ENCODE results near the gene ATP6V0A1. TPM values are rescaled to one million over a fixed set of nuclear protein-coding genes. Genes with fewer than 3 reads are reported as not detected.

ATP6V0A1 gene
- 100 to 1,000 TPM in 3 of 5 donors, 10 to 100 TPM in 2; 61.7 to 435 (median 123) TPM for total RNA-seq
- polyA plus RNA-seq = 10 to 100 TPM; 13.1 to 24.5 (median 13.2) TPM
- long read RNA-seq, donor 1, full-length matches to known transcripts = 17 of 17 reads
- long read RNA-seq, donor 1, partial matches to known transcripts = 0 of 17 reads
- long read RNA-seq, donor 1, other reads (novel, unspliced or antisense) = 0 of 17 reads
- long read RNA-seq, donor 2, full-length matches to known transcripts = 14 of 14 reads
- long read RNA-seq, donor 2, partial matches to known transcripts = 0 of 14 reads
- long read RNA-seq, donor 2, other reads (novel, unspliced or antisense) = 0 of 14 reads
- long read RNA-seq, donor 3, full-length matches to known transcripts = 15 of 15 reads
- long read RNA-seq, donor 3, partial matches to known transcripts = 0 of 15 reads
- long read RNA-seq, donor 3, other reads (novel, unspliced or antisense) = 0 of 15 reads
- long read RNA-seq, donor 4, full-length matches to known transcripts = 4 of 4 reads
- long read RNA-seq, donor 4, partial matches to known transcripts = 0 of 4 reads
- long read RNA-seq, donor 4, other reads (novel, unspliced or antisense) = 0 of 4 reads
- long read RNA-seq, donor 5, full-length matches to known transcripts = 14 of 14 reads
- long read RNA-seq, donor 5, partial matches to known transcripts = 0 of 14 reads
- long read RNA-seq, donor 5, other reads (novel, unspliced or antisense) = 0 of 14 reads
- long read RNA-seq, donor 6, full-length matches to known transcripts = 37 of 37 reads
- long read RNA-seq, donor 6, partial matches to known transcripts = 0 of 37 reads
- long read RNA-seq, donor 6, other reads (novel, unspliced or antisense) = 0 of 37 reads
- long read RNA-seq, donor 7, full-length matches to known transcripts = 22 of 22 reads
- long read RNA-seq, donor 7, partial matches to known transcripts = 0 of 22 reads
- long read RNA-seq, donor 7, other reads (novel, unspliced or antisense) = 0 of 22 reads
- long read RNA-seq, donor 8, full-length matches to known transcripts = 18 of 18 reads
- long read RNA-seq, donor 8, partial matches to known transcripts = 0 of 18 reads
- long read RNA-seq, donor 8, other reads (novel, unspliced or antisense) = 0 of 18 reads
- long read RNA-seq, donor 9, full-length matches to known transcripts = 18 of 18 reads
- long read RNA-seq, donor 9, partial matches to known transcripts = 0 of 18 reads
- long read RNA-seq, donor 9, other reads (novel, unspliced or antisense) = 0 of 18 reads
- long read RNA-seq, donor 10, full-length matches to known transcripts = 7 of 7 reads
- long read RNA-seq, donor 10, partial matches to known transcripts = 0 of 7 reads
- long read RNA-seq, donor 10, other reads (novel, unspliced or antisense) = 0 of 7 reads

- Histone ChIP-seq H3K4me3 (peak within 1 kb of the TSS; percentile 62 to 76 (median 70)), H3K36me3 (peaks cover 5 to 28% (median 26%) of the 10 kb centered on the region in 4 donors), H3K27me3 (no peaks in the 10 kb centered on the region), H3K9me3 (no peaks in the 10 kb centered on the region), H3K27ac (peak within 1 kb of the TSS; percentile 95 to 97 (median 96)), H3K4me1 (peaks cover 21 to 70% (median 46%) of the 10 kb centered on the region in 4 donors)
- WGBS, 5 donors = 0 to 2% (median 1%) methylated on average over 25 to 45 of the region's 45 CpGs
- intact Hi-C loops (cut with DNase I; ENCODE audit: low total_unique reads) = no loop called here
- peak; percentile 96 to 98 for DNase-seq
- TF ChIP-seq POLR2AphosphoS5 (IDR thresholded peaks at IDR 0.05) (peak; percentile 76 to 94 (median 88)), EP300 (IDR thresholded peaks at IDR 0.05) (no peak), CTCF (IDR thresholded peaks at IDR 0.05) (no peak), POLR2A (IDR thresholded peaks at IDR 0.05) (peak in 2 of 4 donors; percentile 37 to 60)
Measured at GRCh38 chr17:42458497-42459255, at the start of gene ATP6V0A1. Gene ATP6V0A1, plus strand, starts transcription at chr17:42458878. Its CDS starts 2,017 bp downstream, at chr17:42460895.

- WGBS, 5 donors = 17 to 38% (median 24%) methylated on average over 4 to 5 of the region's 5 CpGs
- peak; percentile 40 to 49 for DNase-seq
- H3K4me3 ChIP-seq = no peak overlapping the region
- H3K27me3 ChIP-seq = no peaks in the 10 kb centered on the region
- TF ChIP-seq POLR2A (IDR thresholded peaks at IDR 0.05) (no peak), POLR2AphosphoS5 (IDR thresholded peaks at IDR 0.05) (peak; percentile 30 to 65 (median 42)), EP300 (IDR thresholded peaks at IDR 0.05) (no peak), CTCF (IDR thresholded peaks at IDR 0.05) (no peak)
- no peaks in the 10 kb centered on the region for H3K9me3 ChIP-seq
- H3K4me1 ChIP-seq = peaks cover 57 to 99% (median 77%) of the 10 kb centered on the region in 4 donors
- peaks cover 2 to 6% (median 5%) of the 10 kb centered on the region in 4 donors for H3K36me3 ChIP-seq
- intact Hi-C loops (cut with DNase I; ENCODE audit: low total_unique reads) = no loop called here
- peak overlapping the region; percentile 52 to 90 (median 81) for H3K27ac ChIP-seq
Measured at GRCh38 chr17:42409523-42410318, 49.0 kb upstream of the ATP6V0A1 start.

DNA sequence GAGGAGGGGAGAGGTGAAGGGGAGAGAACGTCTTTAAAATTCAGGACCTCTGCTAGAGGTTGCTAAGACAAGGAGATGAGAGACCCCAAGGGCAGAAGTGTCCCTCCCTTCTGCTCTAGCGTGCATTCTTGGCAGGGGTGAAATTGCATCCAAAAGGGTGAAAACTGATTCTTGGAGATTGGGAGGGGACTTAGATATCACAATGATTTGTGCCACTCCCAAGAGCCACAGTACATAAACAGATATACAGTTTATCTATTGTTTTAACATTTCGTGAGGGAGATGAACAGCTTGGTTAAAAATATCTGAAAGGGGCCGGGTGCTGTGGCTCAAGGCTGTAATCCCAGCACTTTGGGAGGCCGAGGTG lies 48.4 kb upstream of the ATP6V0A1 start:
- no peak for TF ChIP-seq POLR2A (IDR thresholded peaks at IDR 0.05)
- no peak for TF ChIP-seq POLR2AphosphoS5 (IDR thresholded peaks at IDR 0.05)
- no peak for TF ChIP-seq CTCF (IDR thresholded peaks at IDR 0.05)
- TF ChIP-seq EP300 (IDR thresholded peaks at IDR 0.05) = no peak
- Histone ChIP-seq H3K4me3 (no peak overlapping the region), H3K36me3 (no peaks in the 10 kb centered on the region), H3K27me3 (no peaks in the 10 kb centered on the region), H3K4me1 (peaks cover 60 to 99% (median 80%) of the 10 kb centered on the region in 4 donors), H3K9me3 (no peaks in the 10 kb centered on the region), H3K27ac (peak overlapping the region; percentile 39 to 90 (median 81))
- no peak for DNase-seq
- 49 to 72% (median 66%) methylated on average over 5 of the region's 5 CpGs for WGBS, 5 donors
- intact Hi-C loops (cut with DNase I; ENCODE audit: low total_unique reads) = no loop called here
